ENCODE measurements around the gene ACSL5. TPM values are rescaled to one million over a fixed set of nuclear protein-coding genes. Genes with fewer than 3 reads are reported as not detected.

Gene ACSL5
- 361 TPM for polyA plus RNA-seq
- long read RNA-seq, donor 1, transcript ACSL5-202 (21 exons, 3,351 nt): major isoform, 14 of 54 reads
- long read RNA-seq, donor 1, partial matches to known transcripts: 24 of 54 reads
- long read RNA-seq, donor 1, other reads (novel, unspliced or antisense): 13 of 54 reads
- long read RNA-seq, donor 2, transcript ACSL5-202 (21 exons, 3,351 nt): major isoform, 60 of 182 reads
- long read RNA-seq, donor 2, transcript ACSL5-203 (21 exons, 3,353 nt): minor isoform, 5 of 182 reads
- long read RNA-seq, donor 2, partial matches to known transcripts: 102 of 182 reads
- long read RNA-seq, donor 2, other reads (novel, unspliced or antisense): 12 of 182 reads
- long read RNA-seq, donor 3: 0 reads
- long read RNA-seq, donor 4, partial matches to known transcripts: 0 of 2 reads
- long read RNA-seq, donor 4, other reads (novel, unspliced or antisense): 0 of 2 reads
- long read RNA-seq, donor 5, transcript ACSL5-203 (21 exons, 3,353 nt): minor isoform, 5 of 20 reads
- long read RNA-seq, donor 5, transcript ACSL5-202 (21 exons, 3,351 nt): major isoform, 7 of 20 reads
- long read RNA-seq, donor 5, partial matches to known transcripts: 0 of 20 reads
- long read RNA-seq, donor 5, other reads (novel, unspliced or antisense): 8 of 20 reads
- long read RNA-seq, donor 6, transcript ACSL5-203 (21 exons, 3,353 nt): minor isoform, 10 of 192 reads
- long read RNA-seq, donor 6, transcript ACSL5-202 (21 exons, 3,351 nt): major isoform, 47 of 192 reads
- long read RNA-seq, donor 6, partial matches to known transcripts: 88 of 192 reads
- long read RNA-seq, donor 6, other reads (novel, unspliced or antisense): 46 of 192 reads
- long read RNA-seq, donor 7, transcript ACSL5-202 (21 exons, 3,351 nt): major isoform, 11 of 12 reads
- long read RNA-seq, donor 7, partial matches to known transcripts: 0 of 12 reads
- long read RNA-seq, donor 7, other reads (novel, unspliced or antisense): 0 of 12 reads
- long read RNA-seq, donor 8, transcript ACSL5-202 (21 exons, 3,351 nt): major isoform, 46 of 234 reads
- long read RNA-seq, donor 8, transcript ACSL5-203 (21 exons, 3,353 nt): minor isoform, 5 of 234 reads
- long read RNA-seq, donor 8, partial matches to known transcripts: 154 of 234 reads
- long read RNA-seq, donor 8, other reads (novel, unspliced or antisense): 28 of 234 reads
- long read RNA-seq, donor 9, transcript ACSL5-202 (21 exons, 3,351 nt): major isoform, 27 of 103 reads
- long read RNA-seq, donor 9, partial matches to known transcripts: 72 of 103 reads
- long read RNA-seq, donor 9, other reads (novel, unspliced or antisense): 0 of 103 reads
- long read RNA-seq, donor 10, transcript ACSL5-202 (21 exons, 3,351 nt): major isoform, 55 of 130 reads
- long read RNA-seq, donor 10, transcript ACSL5-203 (21 exons, 3,353 nt): minor isoform, 6 of 130 reads
- long read RNA-seq, donor 10, partial matches to known transcripts: 55 of 130 reads
- long read RNA-seq, donor 10, other reads (novel, unspliced or antisense): 13 of 130 reads
- long read RNA-seq, donor 11, transcript ACSL5-202 (21 exons, 3,351 nt): major isoform, 34 of 176 reads
- long read RNA-seq, donor 11, partial matches to known transcripts: 140 of 176 reads
- long read RNA-seq, donor 11, other reads (novel, unspliced or antisense): 0 of 176 reads

- H3K27me3 ChIP-seq (ENCODE audit: control insufficient read depth, insufficient read depth, low read length): no peaks in the 10 kb centered on the region
- H3K9me3 ChIP-seq (ENCODE audit: control insufficient read depth, low read depth, low read length): peaks cover 3% of the 10 kb centered on the region
- H3K36me3 ChIP-seq (ENCODE audit: control insufficient read depth, insufficient read depth, low read length): no peaks in the 10 kb centered on the region
- peaks cover 17% of the 10 kb centered on the region for H3K4me1 ChIP-seq (ENCODE audit: control insufficient read depth, insufficient read depth, low read length)
- H3K27ac ChIP-seq (ENCODE audit: low read length): peak within 1 kb of the TSS; percentile 83
- H3K4me3 ChIP-seq (ENCODE audit: low read length): peak within 1 kb of the TSS; percentile 56
- WGBS (ENCODE audit: insufficient coverage, low lambda C conversion rate): 24% methylated on average over 2 of the region's 4 CpGs
- DNase-seq: peak; percentile 84 to 92
Measured at GRCh38 chr10:112373912-112374338, at the start of gene ACSL5. TSS of gene ACSL5 (plus strand) at chr10:112374116. CDS start at chr10:112394947, 20,831 bp downstream.

GRCh38 chr10:112327678-112328077 lies 46.2 kb upstream of the ACSL5 start:
- DNase-seq: no peak
- Histone ChIP-seq H3K36me3 (ENCODE audit: control insufficient read depth, insufficient read depth, low read length) (no peaks in the 10 kb centered on the region), H3K27me3 (ENCODE audit: control insufficient read depth, insufficient read depth, low read length) (no peaks in the 10 kb centered on the region), H3K4me1 (ENCODE audit: control insufficient read depth, insufficient read depth, low read length) (peaks cover 28% of the 10 kb centered on the region), H3K27ac (ENCODE audit: low read length) (no peak overlapping the region), H3K9me3 (ENCODE audit: control insufficient read depth, low read depth, low read length) (no peaks in the 10 kb centered on the region), H3K4me3 (ENCODE audit: low read length) (no peak overlapping the region)
- no CpG with 5 or more reads among the region's 3 CpGs for WGBS (ENCODE audit: insufficient coverage, low lambda C conversion rate)

- 80% methylated on average over 1 of the region's 4 CpGs for WGBS (ENCODE audit: insufficient coverage, low lambda C conversion rate)
- no peaks in the 10 kb centered on the region for H3K36me3 ChIP-seq (ENCODE audit: control insufficient read depth, insufficient read depth, low read length)
- no peaks in the 10 kb centered on the region for H3K27me3 ChIP-seq (ENCODE audit: control insufficient read depth, insufficient read depth, low read length)
- H3K4me1 ChIP-seq (ENCODE audit: control insufficient read depth, insufficient read depth, low read length): peaks cover 50% of the 10 kb centered on the region
- no peak overlapping the region for H3K4me3 ChIP-seq (ENCODE audit: low read length)
- no peaks in the 10 kb centered on the region for H3K9me3 ChIP-seq (ENCODE audit: control insufficient read depth, low read depth, low read length)
- peak overlapping the region; percentile 97 for H3K27ac ChIP-seq (ENCODE audit: low read length)
- peak; percentile 75 to 81 for DNase-seq
Measured at GRCh38 chr10:112330162-112330561, 43.8 kb upstream of the ACSL5 start.

GRCh38 chr10:112330607-112331160 lies 43.2 kb upstream of the ACSL5 start:
- H3K9me3 ChIP-seq (ENCODE audit: control insufficient read depth, low read depth, low read length): no peaks in the 10 kb centered on the region
- no peaks in the 10 kb centered on the region for H3K27me3 ChIP-seq (ENCODE audit: control insufficient read depth, insufficient read depth, low read length)
- WGBS (ENCODE audit: insufficient coverage, low lambda C conversion rate): no CpG with 5 or more reads among the region's 1 CpG
- DNase-seq: no peak
- peak overlapping the region; percentile 97 for H3K27ac ChIP-seq (ENCODE audit: low read length)
- no peaks in the 10 kb centered on the region for H3K36me3 ChIP-seq (ENCODE audit: control insufficient read depth, insufficient read depth, low read length)
- peaks cover 55% of the 10 kb centered on the region for H3K4me1 ChIP-seq (ENCODE audit: control insufficient read depth, insufficient read depth, low read length)
- H3K4me3 ChIP-seq (ENCODE audit: low read length): no peak overlapping the region

GRCh38 chr10:112332022-112332421 lies 41.9 kb upstream of the ACSL5 start:
- no CpG with 5 or more reads among the region's 3 CpGs for WGBS (ENCODE audit: insufficient coverage, low lambda C conversion rate)
- H3K27ac ChIP-seq (ENCODE audit: low read length): peak overlapping the region; percentile 97
- DNase-seq: peak; percentile 58 to 76
- no peaks in the 10 kb centered on the region for H3K27me3 ChIP-seq (ENCODE audit: control insufficient read depth, insufficient read depth, low read length)
- H3K4me1 ChIP-seq (ENCODE audit: control insufficient read depth, insufficient read depth, low read length): peaks cover 65% of the 10 kb centered on the region
- H3K4me3 ChIP-seq (ENCODE audit: low read length): no peak overlapping the region
- no peaks in the 10 kb centered on the region for H3K36me3 ChIP-seq (ENCODE audit: control insufficient read depth, insufficient read depth, low read length)
- H3K9me3 ChIP-seq (ENCODE audit: control insufficient read depth, low read depth, low read length): no peaks in the 10 kb centered on the region

GRCh38 chr10:112332509-112333228 lies 41.2 kb upstream of the ACSL5 start:
- Histone ChIP-seq H3K9me3 (ENCODE audit: control insufficient read depth, low read depth, low read length) (no peaks in the 10 kb centered on the region), H3K27me3 (ENCODE audit: control insufficient read depth, insufficient read depth, low read length) (no peaks in the 10 kb centered on the region), H3K27ac (ENCODE audit: low read length) (peak overlapping the region; percentile 97), H3K36me3 (ENCODE audit: control insufficient read depth, insufficient read depth, low read length) (no peaks in the 10 kb centered on the region), H3K4me1 (ENCODE audit: control insufficient read depth, insufficient read depth, low read length) (peaks cover 68% of the 10 kb centered on the region), H3K4me3 (ENCODE audit: low read length) (no peak overlapping the region)
- WGBS (ENCODE audit: insufficient coverage, low lambda C conversion rate): 76% methylated on average over 2 of the region's 5 CpGs
- no peak for DNase-seq

GRCh38 chr10:112333452-112333851 lies 40.5 kb upstream of the ACSL5 start:
- Histone ChIP-seq H3K36me3 (ENCODE audit: control insufficient read depth, insufficient read depth, low read length) (no peaks in the 10 kb centered on the region), H3K4me3 (ENCODE audit: low read length) (no peak overlapping the region), H3K27me3 (ENCODE audit: control insufficient read depth, insufficient read depth, low read length) (no peaks in the 10 kb centered on the region), H3K27ac (ENCODE audit: low read length) (peak overlapping the region; percentile 97), H3K4me1 (ENCODE audit: control insufficient read depth, insufficient read depth, low read length) (peaks cover 71% of the 10 kb centered on the region), H3K9me3 (ENCODE audit: control insufficient read depth, low read depth, low read length) (no peaks in the 10 kb centered on the region)
- DNase-seq: peak; percentile 71 to 90
- no CpG with 5 or more reads among the region's 4 CpGs for WGBS (ENCODE audit: insufficient coverage, low lambda C conversion rate)

GRCh38 chr10:112335111-112335867 lies 38.6 kb upstream of the ACSL5 start:
- no peaks in the 10 kb centered on the region for H3K36me3 ChIP-seq (ENCODE audit: control insufficient read depth, insufficient read depth, low read length)
- WGBS (ENCODE audit: insufficient coverage, low lambda C conversion rate): 17% methylated on average over 1 of the region's 5 CpGs
- H3K27me3 ChIP-seq (ENCODE audit: control insufficient read depth, insufficient read depth, low read length): no peaks in the 10 kb centered on the region
- peak overlapping the region; percentile 97 for H3K27ac ChIP-seq (ENCODE audit: low read length)
- no peak overlapping the region for H3K4me3 ChIP-seq (ENCODE audit: low read length)
- H3K9me3 ChIP-seq (ENCODE audit: control insufficient read depth, low read depth, low read length): no peaks in the 10 kb centered on the region
- H3K4me1 ChIP-seq (ENCODE audit: control insufficient read depth, insufficient read depth, low read length): peaks cover 68% of the 10 kb centered on the region
- DNase-seq: peak; percentile 66 to 84
